Spinal cord (tissue), 10 donors: ENCODE results near the gene IRGC. TPM values are rescaled to one million over a fixed set of nuclear protein-coding genes. Genes with fewer than 3 reads are reported as not detected.

Experiments used
- DNase-seq, 6 donors: peaks; one replicate each; pipeline versions ENCODE4 v3.0.0 to v3.0.0-alpha.2; 2013 to 2015; ENCODE audit warnings: low spot score in 6 of 6, low read depth in 4 of 6
- H3K27ac ChIP-seq: one replicate; pipeline ENCODE4 v1.5.1; 2013; ENCODE audit warnings: low read depth, low read length, control low read depth
- H3K27me3 ChIP-seq: one replicate; pipeline ENCODE4 v1.6.1; 2013; ENCODE audit warnings: low read length; ENCODE audit not compliant: control insufficient read depth, insufficient read depth
- H3K36me3 ChIP-seq: one replicate; pipeline ENCODE4 v1.6.1; 2013; ENCODE audit warnings: low read length; ENCODE audit not compliant: control insufficient read depth, insufficient read depth
- H3K4me1 ChIP-seq: one replicate; pipeline ENCODE4 v1.6.1; 2013; ENCODE audit warnings: low read length; ENCODE audit not compliant: control insufficient read depth, insufficient read depth
- H3K4me3 ChIP-seq: one replicate; pipeline ENCODE4 v1.5.1; 2013; ENCODE audit warnings: low read depth, low read length, control low read depth
- H3K9me3 ChIP-seq: one replicate; pipeline ENCODE4 v1.6.1; 2013; ENCODE audit warnings: low read length; ENCODE audit not compliant: control insufficient read depth, insufficient read depth
- WGBS: methylation state at CpG from one replicate; pipeline ENCODE4 v1.1.5; 2013; ENCODE audit warnings: missing lambda C conversion rate; ENCODE audit not compliant: insufficient coverage; 5-methylcytosine and 5-hydroxymethylcytosine counted together
- polyA plus RNA-seq, 2 donors: library from polyadenylated mRNA; unstranded; fragments of 120-200 nt; gene quantifications; one replicate each; pipeline ENCODE4 v1.2.1, GENCODE V29; 2013; ENCODE audit not compliant: insufficient read length in 2 of 2
- total RNA-seq, 2 donors: library from RNA; depleted of rRNA in 1 of 2; stranded (reverse); fragments of 120-200 nt in 1 of 2; fragments of >200 nt in 1 of 2; gene quantifications; one replicate each; pipeline versions ENCODE4 v1.2.3 to v1.2.4, GENCODE V29; 2013 to 2014
- donor health status: healthy.

Gene IRGC
- total and polyA plus RNA-seq, 4 donors: not detected

- H3K4me1 ChIP-seq: peaks cover 21% of the 10 kb centered on the region
- 54% methylated on average over 12 of the region's 13 CpGs for WGBS
- H3K27ac ChIP-seq: no peak overlapping the region
- no peaks in the 10 kb centered on the region for H3K9me3 ChIP-seq
- no peak overlapping the region for H3K4me3 ChIP-seq
- H3K27me3 ChIP-seq: no peaks in the 10 kb centered on the region
- no peaks in the 10 kb centered on the region for H3K36me3 ChIP-seq
- DNase-seq: peak in 4 of 6 donors; percentile 13 to 67 (median 39)
Observed at GRCh38 chr19:43700395-43701000, 15.4 kb upstream of the IRGC start.

DNA sequence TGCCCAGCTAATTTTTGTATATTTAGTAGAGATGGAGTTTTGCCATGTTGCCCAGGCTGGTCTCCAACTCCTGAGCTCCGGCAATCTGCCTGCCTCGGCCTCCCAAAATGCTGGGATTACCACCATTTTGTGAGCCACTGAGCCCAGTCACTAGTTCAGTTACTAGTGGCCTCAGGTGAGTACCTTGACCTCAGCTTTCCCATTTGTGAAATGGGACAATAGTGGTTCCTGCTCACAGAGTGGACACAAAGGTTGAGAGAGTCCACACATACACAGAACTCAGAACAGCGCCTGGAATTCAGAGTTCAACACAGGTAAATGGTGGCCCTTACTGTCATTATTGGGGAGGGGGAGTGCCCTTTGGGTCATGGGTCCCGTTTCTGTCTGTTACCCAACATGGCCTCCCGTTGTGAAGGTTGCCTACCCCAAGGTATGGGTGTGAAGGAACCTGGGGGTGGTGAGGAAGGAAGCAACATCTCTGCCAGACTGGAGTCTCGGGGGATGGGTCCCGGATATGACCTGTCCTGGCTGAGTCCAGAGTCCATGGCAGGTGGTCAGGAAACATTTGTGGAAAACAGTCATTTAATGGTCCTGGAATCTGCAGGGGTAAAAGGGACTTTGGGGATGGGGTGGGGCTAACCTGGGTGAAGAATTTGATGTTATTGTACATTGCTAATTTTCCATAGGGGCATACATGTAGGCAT, 11.7 kb upstream of the IRGC start:
- no peak overlapping the region for H3K4me3 ChIP-seq
- H3K27ac ChIP-seq: no peak overlapping the region
- DNase-seq: no peak
- peaks cover 18% of the 10 kb centered on the region for H3K4me1 ChIP-seq
- no peaks in the 10 kb centered on the region for H3K27me3 ChIP-seq
- H3K9me3 ChIP-seq: no peaks in the 10 kb centered on the region
- H3K36me3 ChIP-seq: no peaks in the 10 kb centered on the region
- 77% methylated on average over 7 of the region's 7 CpGs for WGBS

GRCh38 chr19:43705729-43706128, 10.1 kb upstream of the IRGC start:
- H3K4me3 ChIP-seq: no peak overlapping the region
- no peak overlapping the region for H3K27ac ChIP-seq
- no peak for DNase-seq
- 80% methylated on average over 2 of the region's 6 CpGs for WGBS
- H3K27me3 ChIP-seq: no peaks in the 10 kb centered on the region
- peaks cover 2% of the 10 kb centered on the region for H3K4me1 ChIP-seq
- no peaks in the 10 kb centered on the region for H3K9me3 ChIP-seq
- H3K36me3 ChIP-seq: no peaks in the 10 kb centered on the region

DNA sequence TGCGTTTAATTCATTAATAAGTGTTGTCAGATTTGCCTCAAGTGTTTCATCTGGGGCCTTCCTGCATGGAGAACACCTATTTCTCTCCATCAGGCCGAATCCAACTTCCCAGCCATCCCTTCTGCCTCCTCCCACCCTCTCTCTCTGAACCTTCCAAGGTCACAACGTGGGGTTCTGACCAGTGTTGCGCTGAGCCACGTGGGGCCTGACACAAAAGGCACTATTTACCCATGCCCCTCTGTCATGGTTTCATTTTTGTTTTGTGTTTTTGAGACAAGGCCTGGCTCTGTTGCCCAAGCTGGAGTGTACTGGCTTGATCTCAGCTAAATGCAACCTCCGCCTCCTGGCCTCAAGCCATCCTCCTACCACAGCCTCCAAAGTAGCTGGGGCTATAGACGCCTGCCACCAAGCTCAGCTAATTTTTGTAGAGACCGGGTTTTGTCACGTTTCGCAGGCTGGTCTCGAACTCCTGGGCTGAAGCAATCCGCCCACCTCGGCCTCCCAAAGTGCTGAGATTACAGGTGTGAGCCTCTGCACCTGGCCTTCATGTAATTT, 8.6 kb upstream of the IRGC start:
- no peak overlapping the region for H3K4me3 ChIP-seq
- H3K27me3 ChIP-seq: no peaks in the 10 kb centered on the region
- WGBS: 76% methylated on average over 8 of the region's 13 CpGs
- no peaks in the 10 kb centered on the region for H3K4me1 ChIP-seq
- no peak for DNase-seq
- no peaks in the 10 kb centered on the region for H3K9me3 ChIP-seq
- H3K27ac ChIP-seq: no peak overlapping the region
- no peaks in the 10 kb centered on the region for H3K36me3 ChIP-seq

DNA sequence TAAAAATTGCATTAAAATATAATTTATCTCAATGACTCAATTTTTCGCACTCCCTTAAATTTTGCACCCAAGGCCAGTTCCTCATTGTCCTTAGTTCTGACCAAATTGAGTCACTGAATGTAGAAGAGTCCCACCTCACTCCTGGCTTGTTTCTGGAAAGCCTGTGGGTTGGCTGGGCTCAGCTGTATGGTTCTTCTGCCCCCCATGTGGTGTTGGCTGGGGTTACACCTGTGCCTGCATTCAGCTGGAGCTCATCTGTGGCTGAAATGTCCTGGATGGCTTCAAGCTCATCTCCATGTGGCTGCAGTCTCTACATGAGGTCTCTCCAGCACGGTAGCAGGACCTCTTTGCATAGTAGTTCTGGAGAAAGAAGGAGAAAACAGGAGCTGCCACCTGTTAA, 7.2 kb upstream of the IRGC start:
- Histone ChIP-seq H3K27me3 (no peaks in the 10 kb centered on the region), H3K36me3 (no peaks in the 10 kb centered on the region), H3K4me1 (no peaks in the 10 kb centered on the region), H3K4me3 (no peak overlapping the region), H3K9me3 (no peaks in the 10 kb centered on the region), H3K27ac (no peak overlapping the region)
- 75% methylated on average over 1 of the region's 2 CpGs for WGBS
- DNase-seq: no peak

- H3K27ac ChIP-seq: no peak overlapping the region
- H3K4me3 ChIP-seq: no peak overlapping the region
- no peaks in the 10 kb centered on the region for H3K27me3 ChIP-seq
- DNase-seq: no peak
- WGBS: 91% methylated on average over 9 of the region's 12 CpGs
- H3K36me3 ChIP-seq: no peaks in the 10 kb centered on the region
- H3K9me3 ChIP-seq: no peaks in the 10 kb centered on the region
- H3K4me1 ChIP-seq: no peaks in the 10 kb centered on the region
Observed at GRCh38 chr19:43711751-43712355, 4.0 kb upstream of the IRGC start.

- Histone ChIP-seq H3K4me1 (no peaks in the 10 kb centered on the region), H3K4me3 (no peak overlapping the region), H3K27me3 (no peaks in the 10 kb centered on the region), H3K9me3 (no peaks in the 10 kb centered on the region), H3K36me3 (no peaks in the 10 kb centered on the region), H3K27ac (no peak overlapping the region)
- no peak for DNase-seq
- 75% methylated on average over 3 of the region's 3 CpGs for WGBS
Observed at GRCh38 chr19:43713208-43713607, 2.7 kb upstream of the IRGC start.

- WGBS: 93% methylated on average over 60 of the region's 60 CpGs
Observed at GRCh38 chr19:43718627-43719377, 2.9 kb downstream of the IRGC start.

DNA sequence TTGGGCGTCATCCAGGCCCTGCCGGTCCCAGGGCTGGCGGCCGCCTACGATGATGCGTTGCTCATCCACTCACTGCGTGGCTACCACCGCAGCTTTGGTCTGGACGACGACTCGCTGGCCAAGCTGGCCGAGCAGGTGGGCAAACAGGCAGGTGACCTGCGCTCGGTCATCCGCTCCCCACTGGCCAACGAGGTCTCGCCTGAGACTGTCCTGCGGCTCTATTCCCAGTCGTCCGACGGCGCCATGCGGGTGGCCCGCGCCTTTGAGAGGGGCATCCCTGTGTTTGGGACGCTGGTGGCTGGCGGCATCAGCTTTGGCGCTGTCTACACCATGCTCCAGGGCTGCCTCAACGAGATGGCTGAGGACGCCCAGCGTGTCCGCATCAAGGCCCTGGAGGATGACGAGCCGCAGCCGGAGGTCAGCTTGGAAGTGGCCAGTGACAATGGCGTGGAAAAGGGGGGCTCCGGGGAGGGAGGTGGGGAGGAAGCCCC, 3.5 kb downstream of the IRGC start:
- Histone ChIP-seq H3K4me1 (no peaks in the 10 kb centered on the region), H3K27ac (no peak overlapping the region), H3K27me3 (no peaks in the 10 kb centered on the region), H3K9me3 (no peaks in the 10 kb centered on the region), H3K36me3 (no peaks in the 10 kb centered on the region), H3K4me3 (no peak overlapping the region)
- DNase-seq: no peak
- WGBS: 89% methylated on average over 33 of the region's 37 CpGs

More at GRCh38 chr19:43718627-43719377, 2.9 kb downstream of the IRGC start:
- Histone ChIP-seq H3K36me3 (no peaks in the 10 kb centered on the region), H3K9me3 (no peaks in the 10 kb centered on the region), H3K4me1 (no peaks in the 10 kb centered on the region), H3K27me3 (no peaks in the 10 kb centered on the region), H3K27ac (no peak overlapping the region), H3K4me3 (no peak overlapping the region)
- DNase-seq: no peak
